WTC11 (cell line): ENCODE data around the gene UBE4A. TPM values are rescaled to one million over a fixed set of nuclear protein-coding genes. Genes with fewer than 3 reads are reported as not detected.

ENCODE experiments used
- ATAC-seq: fragments of 200-7000 bp; cut with Tn5 transposase; 2 replicates; pipeline ENCODE4 v1.10.0; 2021; ENCODE audit warnings: mild to moderate bottlenecking, moderate library complexity
- CTCF ChIA-PET: fragments of 300-600 bp; sonication (Branson Sonifier 250); formaldehyde crosslinking; loops from one replicate; lab custom pipeline; 2021; ENCODE audit warnings: antibody characterized with exemption; lab: Charles Lee
- POLR2A ChIA-PET: fragments of 350-600 bp; sonication (Branson Sonifier 250); formaldehyde crosslinking; loops from one replicate; lab custom pipeline; 2021; ENCODE audit warnings: antibody characterized with exemption; lab: Charles Lee
- DNase-seq: peaks from one replicate; pipeline ENCODE4 v3.0.0; 2021; ENCODE audit warnings: low spot score
- H3K27ac Mint-ChIP-seq: 2 replicates; pipeline ENCODE4 v1.8.0; 2021; ENCODE audit warnings: mixed read lengths
- H3K27me3 Mint-ChIP-seq: 2 replicates; pipeline ENCODE4 v1.8.0; 2021; ENCODE audit warnings: low read depth, mild to moderate bottlenecking, moderate library complexity, mixed read lengths
- H3K36me3 Mint-ChIP-seq: 2 replicates; pipeline ENCODE4 v1.8.0; 2021; ENCODE audit warnings: mixed read lengths
- H3K4me1 Mint-ChIP-seq: 2 replicates; pipeline ENCODE4 v1.8.0; 2022; ENCODE audit warnings: mixed read lengths
- H3K4me3 Mint-ChIP-seq: 2 replicates; pipeline ENCODE4 v1.8.0; 2021; ENCODE audit warnings: mild to moderate bottlenecking, moderate library complexity, mixed read lengths
- H3K9me3 Mint-ChIP-seq: 2 replicates; pipeline ENCODE4 v1.8.0; 2021; ENCODE audit warnings: mixed read lengths
- GRHL2 ChIP-seq: fragments of 250-450 bp; sonication (Bioruptor Pico); IDR thresholded peaks from 2 replicates; pipeline ENCODE4 v1.8.0; 2022; ENCODE audit warnings: mild to moderate bottlenecking, moderate library complexity; ENCODE audit not compliant: insufficient replicate concordance, severe bottlenecking
- HMGA2 ChIP-seq: fragments of 250-450 bp; sonication (Bioruptor Pico); IDR thresholded peaks from 2 replicates; pipeline ENCODE4 v1.4.0; 2021; ENCODE audit warnings: mild to moderate bottlenecking, moderate library complexity
- IRF2 ChIP-seq: sonication (generic); formaldehyde crosslinking; IDR thresholded peaks from 2 replicates; pipeline ENCODE4 v1.8.0; 2022; ENCODE audit warnings: low read depth, missing genetic modification reagents, borderline replicate concordance
- KAT7 ChIP-seq: sonication (generic); formaldehyde crosslinking; IDR thresholded peaks from 2 replicates; pipeline ENCODE4 v1.8.1; 2023; ENCODE audit warnings: missing genetic modification reagents, mild to moderate bottlenecking, borderline replicate concordance
- MXD4 ChIP-seq: fragments of 250-450 bp; sonication (Bioruptor Pico); IDR thresholded peaks from 2 replicates; pipeline ENCODE4 v1.8.0; 2021; ENCODE audit warnings: mild to moderate bottlenecking, moderate library complexity, borderline replicate concordance
- NR3C1 ChIP-seq: sonication (generic); formaldehyde crosslinking; conservative IDR thresholded peaks from 2 replicates; pipeline ENCODE4 v1.8.1; 2023; ENCODE audit warnings: low read depth, mild to moderate bottlenecking, missing genetic modification reagents
- PRRX2 ChIP-seq: fragments of 250-450 bp; sonication (Bioruptor Pico); IDR thresholded peaks from 2 replicates; pipeline ENCODE4 v1.8.0; 2021; ENCODE audit warnings: mild to moderate bottlenecking
- RELA ChIP-seq: sonication (generic); formaldehyde crosslinking; IDR thresholded peaks from 2 replicates; pipeline ENCODE4 v1.8.1; 2022; ENCODE audit warnings: missing genetic modification reagents, mild to moderate bottlenecking, borderline replicate concordance
- RORB ChIP-seq: fragments of 250-450 bp; sonication (Bioruptor Pico); IDR thresholded peaks from 2 replicates; pipeline ENCODE4 v1.9.0; 2021; ENCODE audit warnings: mild to moderate bottlenecking
- TP53 ChIP-seq: sonication (generic); formaldehyde crosslinking; IDR thresholded peaks from 2 replicates; pipeline ENCODE4 v1.8.1; 2023; ENCODE audit warnings: mild to moderate bottlenecking, missing genetic modification reagents
- ZNF121 ChIP-seq: sonication (generic); formaldehyde crosslinking; IDR thresholded peaks from 2 replicates; pipeline ENCODE4 v1.8.0; 2023; ENCODE audit warnings: missing genetic modification reagents
- ZNF263 ChIP-seq: sonication (generic); formaldehyde crosslinking; IDR thresholded peaks from 2 replicates; pipeline ENCODE4 v1.8.1; 2022; ENCODE audit warnings: low read depth, mild to moderate bottlenecking, moderate library complexity, missing genetic modification reagents
- total RNA-seq: library from RNA; stranded (reverse); gene quantifications from 3 replicates; pipeline ENCODE4 v1.2.3, GENCODE V29; 2021
- TF ChIP-seq, protein P1 (sequence below): sonication (generic); formaldehyde crosslinking; conservative IDR thresholded peaks from 2 replicates; pipeline ENCODE4 v1.8.1; 2022; ENCODE audit warnings: mild to moderate bottlenecking, missing genetic modification reagents
- TF ChIP-seq, protein P2 (sequence below): sonication (generic); formaldehyde crosslinking; IDR thresholded peaks from 2 replicates; pipeline ENCODE4 v1.8.0; 2022; ENCODE audit warnings: mild to moderate bottlenecking, missing genetic modification reagents
- TF ChIP-seq, protein P3 (sequence below): sonication (generic); formaldehyde crosslinking; IDR thresholded peaks from 2 replicates; pipeline ENCODE4 v1.8.0; 2023; ENCODE audit warnings: missing genetic modification reagents, mild to moderate bottlenecking, borderline replicate concordance
- TF ChIP-seq, protein P4 (sequence below): sonication (generic); formaldehyde crosslinking; IDR thresholded peaks from 2 replicates; pipeline ENCODE4 v1.8.1; 2022; ENCODE audit warnings: low read depth, missing genetic modification reagents, borderline replicate concordance
- TF ChIP-seq, protein P5 (sequence below): fragments of 200-600 bp; IDR thresholded peaks from 2 replicates; pipeline ENCODE4 v1.8.0; 2022; ENCODE audit warnings: antibody characterized with exemption

The UBE4A gene
- total RNA-seq, 1 experiment from 2014 or later, result 31.0 TPM

DNA sequence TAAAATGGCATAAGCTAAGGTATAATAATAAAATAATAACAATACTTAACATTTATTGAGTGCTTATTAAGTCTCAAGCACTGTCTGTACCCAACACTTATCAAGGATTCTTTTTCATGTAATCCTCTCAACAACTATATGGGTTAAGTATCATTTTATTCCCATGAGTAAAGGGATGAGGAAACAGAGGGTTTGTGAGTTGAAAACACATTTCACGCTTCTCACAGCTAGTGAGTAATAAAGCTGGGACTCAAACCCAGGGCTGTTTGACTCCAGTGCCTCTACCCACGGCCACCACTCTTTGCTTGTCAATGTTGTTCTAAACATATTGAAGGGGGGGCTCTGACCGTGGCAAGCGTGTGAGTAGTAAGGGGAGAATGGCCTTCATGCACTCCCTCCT is 46.2 kb upstream of the UBE4A start:
- H3K9me3 Mint-ChIP-seq, result peaks cover 8% of the 10 kb centered on the region
- POLR2A ChIA-PET, result no interaction called here
- CTCF ChIA-PET, result interaction anchor here (2.4 kb wide), 1 partner anchor 17 kb away, joined by 14 read pairs; no protein-coding TSS in a partner anchor
- no peak for DNase-seq
- no peak overlapping the region for H3K27ac Mint-ChIP-seq
- H3K4me3 Mint-ChIP-seq, result no peak overlapping the region
- TF ChIP-seq, protein P1, sequence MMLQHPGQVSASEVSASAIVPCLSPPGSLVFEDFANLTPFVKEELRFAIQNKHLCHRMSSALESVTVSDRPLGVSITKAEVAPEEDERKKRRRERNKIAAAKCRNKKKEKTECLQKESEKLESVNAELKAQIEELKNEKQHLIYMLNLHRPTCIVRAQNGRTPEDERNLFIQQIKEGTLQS (CRISPR knock-in tag), result no peak
- TF ChIP-seq, protein P2, sequence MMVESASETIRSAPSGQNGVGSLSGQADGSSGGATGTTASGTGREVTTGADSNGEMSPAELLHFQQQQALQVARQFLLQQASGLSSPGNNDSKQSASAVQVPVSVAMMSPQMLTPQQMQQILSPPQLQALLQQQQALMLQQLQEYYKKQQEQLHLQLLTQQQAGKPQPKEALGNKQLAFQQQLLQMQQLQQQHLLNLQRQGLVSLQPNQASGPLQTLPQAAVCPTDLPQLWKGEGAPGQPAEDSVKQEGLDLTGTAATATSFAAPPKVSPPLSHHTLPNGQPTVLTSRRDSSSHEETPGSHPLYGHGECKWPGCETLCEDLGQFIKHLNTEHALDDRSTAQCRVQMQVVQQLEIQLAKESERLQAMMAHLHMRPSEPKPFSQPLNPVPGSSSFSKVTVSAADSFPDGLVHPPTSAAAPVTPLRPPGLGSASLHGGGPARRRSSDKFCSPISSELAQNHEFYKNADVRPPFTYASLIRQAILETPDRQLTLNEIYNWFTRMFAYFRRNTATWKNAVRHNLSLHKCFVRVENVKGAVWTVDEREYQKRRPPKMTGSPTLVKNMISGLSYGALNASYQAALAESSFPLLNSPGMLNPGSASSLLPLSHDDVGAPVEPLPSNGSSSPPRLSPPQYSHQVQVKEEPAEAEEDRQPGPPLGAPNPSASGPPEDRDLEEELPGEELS (CRISPR knock-in tag), result no peak
- TF ChIP-seq ZNF263 (CRISPR knock-in tag) (no peak), HMGA2 (CRISPR knock-in tag) (no peak), PRRX2 (CRISPR knock-in tag) (no peak), KAT7 (CRISPR knock-in tag) (no peak), MXD4 (CRISPR knock-in tag) (no peak), TP53 (CRISPR knock-in tag) (no peak), RELA (CRISPR knock-in tag) (no peak), NR3C1 (CRISPR knock-in tag) (no peak), GRHL2 (CRISPR knock-in tag) (no peak)
- TF ChIP-seq, protein P3, sequence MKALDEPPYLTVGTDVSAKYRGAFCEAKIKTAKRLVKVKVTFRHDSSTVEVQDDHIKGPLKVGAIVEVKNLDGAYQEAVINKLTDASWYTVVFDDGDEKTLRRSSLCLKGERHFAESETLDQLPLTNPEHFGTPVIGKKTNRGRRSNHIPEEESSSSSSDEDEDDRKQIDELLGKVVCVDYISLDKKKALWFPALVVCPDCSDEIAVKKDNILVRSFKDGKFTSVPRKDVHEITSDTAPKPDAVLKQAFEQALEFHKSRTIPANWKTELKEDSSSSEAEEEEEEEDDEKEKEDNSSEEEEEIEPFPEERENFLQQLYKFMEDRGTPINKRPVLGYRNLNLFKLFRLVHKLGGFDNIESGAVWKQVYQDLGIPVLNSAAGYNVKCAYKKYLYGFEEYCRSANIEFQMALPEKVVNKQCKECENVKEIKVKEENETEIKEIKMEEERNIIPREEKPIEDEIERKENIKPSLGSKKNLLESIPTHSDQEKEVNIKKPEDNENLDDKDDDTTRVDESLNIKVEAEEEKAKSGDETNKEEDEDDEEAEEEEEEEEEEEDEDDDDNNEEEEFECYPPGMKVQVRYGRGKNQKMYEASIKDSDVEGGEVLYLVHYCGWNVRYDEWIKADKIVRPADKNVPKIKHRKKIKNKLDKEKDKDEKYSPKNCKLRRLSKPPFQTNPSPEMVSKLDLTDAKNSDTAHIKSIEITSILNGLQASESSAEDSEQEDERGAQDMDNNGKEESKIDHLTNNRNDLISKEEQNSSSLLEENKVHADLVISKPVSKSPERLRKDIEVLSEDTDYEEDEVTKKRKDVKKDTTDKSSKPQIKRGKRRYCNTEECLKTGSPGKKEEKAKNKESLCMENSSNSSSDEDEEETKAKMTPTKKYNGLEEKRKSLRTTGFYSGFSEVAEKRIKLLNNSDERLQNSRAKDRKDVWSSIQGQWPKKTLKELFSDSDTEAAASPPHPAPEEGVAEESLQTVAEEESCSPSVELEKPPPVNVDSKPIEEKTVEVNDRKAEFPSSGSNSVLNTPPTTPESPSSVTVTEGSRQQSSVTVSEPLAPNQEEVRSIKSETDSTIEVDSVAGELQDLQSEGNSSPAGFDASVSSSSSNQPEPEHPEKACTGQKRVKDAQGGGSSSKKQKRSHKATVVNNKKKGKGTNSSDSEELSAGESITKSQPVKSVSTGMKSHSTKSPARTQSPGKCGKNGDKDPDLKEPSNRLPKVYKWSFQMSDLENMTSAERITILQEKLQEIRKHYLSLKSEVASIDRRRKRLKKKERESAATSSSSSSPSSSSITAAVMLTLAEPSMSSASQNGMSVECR (CRISPR knock-in tag), result no peak
- TF ChIP-seq, protein P4, sequence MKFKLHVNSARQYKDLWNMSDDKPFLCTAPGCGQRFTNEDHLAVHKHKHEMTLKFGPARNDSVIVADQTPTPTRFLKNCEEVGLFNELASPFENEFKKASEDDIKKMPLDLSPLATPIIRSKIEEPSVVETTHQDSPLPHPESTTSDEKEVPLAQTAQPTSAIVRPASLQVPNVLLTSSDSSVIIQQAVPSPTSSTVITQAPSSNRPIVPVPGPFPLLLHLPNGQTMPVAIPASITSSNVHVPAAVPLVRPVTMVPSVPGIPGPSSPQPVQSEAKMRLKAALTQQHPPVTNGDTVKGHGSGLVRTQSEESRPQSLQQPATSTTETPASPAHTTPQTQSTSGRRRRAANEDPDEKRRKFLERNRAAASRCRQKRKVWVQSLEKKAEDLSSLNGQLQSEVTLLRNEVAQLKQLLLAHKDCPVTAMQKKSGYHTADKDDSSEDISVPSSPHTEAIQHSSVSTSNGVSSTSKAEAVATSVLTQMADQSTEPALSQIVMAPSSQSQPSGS, result no peak
- TF ChIP-seq, protein P5, sequence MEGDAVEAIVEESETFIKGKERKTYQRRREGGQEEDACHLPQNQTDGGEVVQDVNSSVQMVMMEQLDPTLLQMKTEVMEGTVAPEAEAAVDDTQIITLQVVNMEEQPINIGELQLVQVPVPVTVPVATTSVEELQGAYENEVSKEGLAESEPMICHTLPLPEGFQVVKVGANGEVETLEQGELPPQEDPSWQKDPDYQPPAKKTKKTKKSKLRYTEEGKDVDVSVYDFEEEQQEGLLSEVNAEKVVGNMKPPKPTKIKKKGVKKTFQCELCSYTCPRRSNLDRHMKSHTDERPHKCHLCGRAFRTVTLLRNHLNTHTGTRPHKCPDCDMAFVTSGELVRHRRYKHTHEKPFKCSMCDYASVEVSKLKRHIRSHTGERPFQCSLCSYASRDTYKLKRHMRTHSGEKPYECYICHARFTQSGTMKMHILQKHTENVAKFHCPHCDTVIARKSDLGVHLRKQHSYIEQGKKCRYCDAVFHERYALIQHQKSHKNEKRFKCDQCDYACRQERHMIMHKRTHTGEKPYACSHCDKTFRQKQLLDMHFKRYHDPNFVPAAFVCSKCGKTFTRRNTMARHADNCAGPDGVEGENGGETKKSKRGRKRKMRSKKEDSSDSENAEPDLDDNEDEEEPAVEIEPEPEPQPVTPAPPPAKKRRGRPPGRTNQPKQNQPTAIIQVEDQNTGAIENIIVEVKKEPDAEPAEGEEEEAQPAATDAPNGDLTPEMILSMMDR, result no peak
- no peak for ATAC-seq
- H3K36me3 Mint-ChIP-seq, result 0 out of 2 replicates have a peak, but pooled peaks cover 3% of the 10 kb centered on the region
- H3K27me3 Mint-ChIP-seq, result peaks cover 22% of the 10 kb centered on the region
- H3K4me1 Mint-ChIP-seq, result peaks cover 29% of the 10 kb centered on the region

DNA sequence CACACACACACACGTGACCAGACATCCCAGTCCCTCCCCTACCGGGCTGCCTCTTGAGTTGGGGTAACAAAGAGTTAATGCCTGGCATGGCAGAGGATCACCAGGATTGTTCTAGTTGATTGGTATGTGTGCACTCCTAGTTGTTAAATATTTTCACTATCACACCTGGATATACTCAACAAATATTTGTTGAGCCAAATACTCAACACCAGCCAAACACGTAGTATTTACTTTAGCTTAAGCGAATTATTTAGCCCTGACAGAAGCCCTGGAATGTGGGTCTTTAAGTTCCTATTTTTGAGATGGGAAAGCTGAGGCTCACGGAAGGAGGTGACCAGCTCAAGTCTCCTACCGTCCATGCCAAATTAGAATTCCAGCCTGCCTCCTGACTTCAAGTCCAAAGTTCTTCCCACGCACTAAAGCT is 44.4 kb upstream of the UBE4A start:
- H3K27me3 Mint-ChIP-seq, result peaks cover 28% of the 10 kb centered on the region
- no peak for DNase-seq
- ChIA-PET CTCF (interaction anchor here (0.7 to 1.1 kb wide), 4 partner anchors 19 to 116 kb away, joined by 3 to 4 read pairs (median 3); no protein-coding TSS in a partner anchor), POLR2A (no interaction called here)
- H3K9me3 Mint-ChIP-seq, result peaks cover 8% of the 10 kb centered on the region
- peak overlapping the region; percentile 59 for H3K4me3 Mint-ChIP-seq
- peaks cover 29% of the 10 kb centered on the region for H3K4me1 Mint-ChIP-seq
- H3K27ac Mint-ChIP-seq, result no peak overlapping the region
- ATAC-seq, result no peak
- H3K36me3 Mint-ChIP-seq, result 0 out of 2 replicates have a peak, but pooled peaks cover 3% of the 10 kb centered on the region
- TF ChIP-seq RORB, result peak; percentile 62; the same call in 1 of the 2 replicates
- TF ChIP-seq, protein P2 (CRISPR knock-in tag), result no peak
- no peak for TF ChIP-seq IRF2
- TF ChIP-seq, protein P3 (CRISPR knock-in tag), result no peak
- no peak for TF ChIP-seq ZNF121 (CRISPR knock-in tag)
